Measurements from ENCODE around the gene PPP5C. TPM values are rescaled to one million over a fixed set of nuclear protein-coding genes. Genes with fewer than 3 reads are reported as not detected.

The PPP5C gene
- polyA plus RNA-seq, 3 donors = 9.9 to 76.3 (median 12.6) TPM

- H3K36me3 ChIP-seq (replicated peaks in 1 of 2; ENCODE audit: control insufficient read depth in 1 of 2, insufficient read depth in 2 of 2, low read length in 2 of 2) = no peaks in the 10 kb centered on the region
- H3K27ac Mint-ChIP-seq = no peak overlapping the region
Measured at GRCh38 chr19:46324277-46324676, 22.6 kb upstream of the PPP5C start.

GRCh38 chr19:46326608-46327007, 20.3 kb upstream of the PPP5C start:
- Histone ChIP-seq H3K27ac (ENCODE audit: low read depth in 1 of 2, low read length in 2 of 2) (no peak overlapping the region), H3K36me3 (replicated peaks in 1 of 2; ENCODE audit: control insufficient read depth in 1 of 2, insufficient read depth in 2 of 2, low read length in 2 of 2) (no peaks in the 10 kb centered on the region), H3K4me1 (ENCODE audit: control insufficient read depth in 1 of 2, insufficient read depth in 2 of 2, low read length in 2 of 2) (no peaks in the 10 kb centered on the region), H2AFZ (ENCODE audit: insufficient read depth, low read depth, low read length, poor library complexity, severe bottlenecking) (no peak overlapping the region), H3K27me3 (ENCODE audit: control insufficient read depth in 2 of 2, insufficient read depth in 2 of 2, low read length in 2 of 2) (no peaks in the 10 kb centered on the region), H4K20me1 (ENCODE audit: insufficient read depth, low read length) (no peaks in the 10 kb centered on the region), H3K79me2 (ENCODE audit: insufficient read depth, low read length) (no peaks in the 10 kb centered on the region), H3K4me2 (replicated peaks; ENCODE audit: extremely low read depth, low read length, poor library complexity, severe bottlenecking) (no peak overlapping the region), H3K4me3 (replicated peaks in 1 of 3; ENCODE audit: low read depth in 2 of 3, low read length in 3 of 3) (no peak overlapping the region), H3K9me3 (replicated peaks in 1 of 2; ENCODE audit: control insufficient read depth in 1 of 2, insufficient read depth in 1 of 2, low read length in 2 of 2) (peaks cover 33 to 34% of the 10 kb centered on the region in 2 donors), H3K9ac (ENCODE audit: insufficient read depth, low read length, poor library complexity, severe bottlenecking) (no peak overlapping the region)
- 100% methylated on average over 2 of the region's 4 CpGs for WGBS (ENCODE audit: insufficient coverage)
- Mint-ChIP-seq H3K4me1 (no peaks in the 10 kb centered on the region), H3K27ac (no peak overlapping the region), H3K4me3 (no peak overlapping the region), H3K27me3 (ENCODE audit: low read depth in 3 of 3) (peaks cover 6 to 8% (median 8%) of the 10 kb centered on the region in 3 donors), H3K36me3 (no peaks in the 10 kb centered on the region), H3K9me3 (peaks cover 33 to 47% (median 39%) of the 10 kb centered on the region in 7 donors)
- DNase-seq = no peak
- no peak for TF ChIP-seq CTCF (IDR thresholded peaks at IDR 0.05)
- intact Hi-C loops (cut with micrococcal nuclease) = no loop called here

More at GRCh38 chr19:46324277-46324676, 22.6 kb upstream of the PPP5C start:
- Histone ChIP-seq H3K4me3 (replicated peaks in 1 of 3; ENCODE audit: low read depth in 2 of 3, low read length in 3 of 3) (no peak overlapping the region), H2AFZ (ENCODE audit: insufficient read depth, low read depth, low read length, poor library complexity, severe bottlenecking) (no peak overlapping the region), H4K20me1 (ENCODE audit: insufficient read depth, low read length) (no peaks in the 10 kb centered on the region), H3K9ac (ENCODE audit: insufficient read depth, low read length, poor library complexity, severe bottlenecking) (no peak overlapping the region), H3K4me2 (replicated peaks; ENCODE audit: extremely low read depth, low read length, poor library complexity, severe bottlenecking) (no peak overlapping the region), H3K9me3 (replicated peaks in 1 of 2; ENCODE audit: control insufficient read depth in 1 of 2, insufficient read depth in 1 of 2, low read length in 2 of 2) (peaks cover 32% of the 10 kb centered on the region in 2 donors), H3K79me2 (ENCODE audit: insufficient read depth, low read length) (no peaks in the 10 kb centered on the region), H3K27ac (ENCODE audit: low read depth in 1 of 2, low read length in 2 of 2) (no peak overlapping the region), H3K4me1 (ENCODE audit: control insufficient read depth in 1 of 2, insufficient read depth in 2 of 2, low read length in 2 of 2) (no peaks in the 10 kb centered on the region), H3K27me3 (ENCODE audit: control insufficient read depth in 2 of 2, insufficient read depth in 2 of 2, low read length in 2 of 2) (no peaks in the 10 kb centered on the region)
- Mint-ChIP-seq H3K4me3 (no peak overlapping the region), H3K27me3 (ENCODE audit: low read depth in 3 of 3) (peaks cover 0 to 8% (median 0%) of the 10 kb centered on the region in 3 donors), H3K4me1 (no peaks in the 10 kb centered on the region), H3K9me3 (peaks cover 26 to 41% (median 35%) of the 10 kb centered on the region in 7 donors), H3K36me3 (no peaks in the 10 kb centered on the region)
- intact Hi-C loops (cut with micrococcal nuclease) = no loop called here
- no peak for TF ChIP-seq CTCF (IDR thresholded peaks at IDR 0.05)
- no peak for DNase-seq
- 100% methylated on average over 1 of the region's 3 CpGs for WGBS (ENCODE audit: insufficient coverage)
